Neuronal stem cell (in vitro differentiated cells): ENCODE results near the gene CADM2.

Experiments
- DNase-seq: peaks from one replicate; pipeline ENCODE4 v3.0.0-alpha.2; 2013; ENCODE audit warnings: low spot score
- H2AFZ ChIP-seq: one replicate; pipeline ENCODE4 v1.6.1; 2013; ENCODE audit warnings: mild to moderate bottlenecking, low read length, inconsistent platforms
- H2AK5ac ChIP-seq: 2 replicates; pipeline ENCODE4 v1.6.1; 2013; ENCODE audit warnings: low read depth, mild to moderate bottlenecking, inconsistent platforms, low read length, moderate library complexity, mixed read lengths
- H2BK120ac ChIP-seq: 2 replicates; pipeline ENCODE4 v1.6.1; 2013; ENCODE audit warnings: low read depth, mild to moderate bottlenecking, inconsistent platforms, low read length, moderate library complexity, mixed read lengths
- H2BK12ac ChIP-seq: one replicate; pipeline ENCODE4 v1.6.1; 2013; ENCODE audit warnings: low read length, inconsistent platforms
- H2BK15ac ChIP-seq: 2 replicates; pipeline ENCODE4 v1.6.1; 2013; ENCODE audit warnings: mild to moderate bottlenecking, low read length, inconsistent platforms, mixed read lengths
- H2BK5ac ChIP-seq: one replicate; pipeline ENCODE4 v1.6.1; 2013; ENCODE audit warnings: inconsistent platforms, mild to moderate bottlenecking, low read length, moderate library complexity
- H3K14ac ChIP-seq: one replicate; pipeline ENCODE4 v1.6.1; 2013; ENCODE audit warnings: low read length, inconsistent platforms
- H3K18ac ChIP-seq: 2 replicates; pipeline ENCODE4 v1.6.1; 2013; ENCODE audit warnings: low read length, inconsistent platforms
- H3K23ac ChIP-seq: 2 replicates; pipeline ENCODE4 v1.6.1; 2013; ENCODE audit warnings: low read depth, mild to moderate bottlenecking, mixed read lengths, low read length, inconsistent platforms; ENCODE audit not compliant: poor library complexity
- H3K27ac ChIP-seq: replicated peaks from 3 replicates; pipeline ENCODE4 v1.5.1; 2013; ENCODE audit warnings: low read length, inconsistent platforms
- H3K27me3 ChIP-seq, 3 experiments: 2 replicates each; pipeline ENCODE4 v1.6.1; 2013; ENCODE audit warnings: low read length in 3 of 3, mild to moderate bottlenecking in 2 of 3, inconsistent platforms in 1 of 3, low read depth in 1 of 3, mixed read lengths in 1 of 3, moderate library complexity in 1 of 3; ENCODE audit not compliant: control insufficient read depth in 3 of 3, insufficient read depth in 3 of 3
- H3K36me3 ChIP-seq, 2 donors: replicated peaks in 1 of 2; 2 replicates each; pipeline ENCODE4 v1.6.1; 2013; ENCODE audit warnings: low read length in 2 of 2; ENCODE audit not compliant: control insufficient read depth in 2 of 2, insufficient read depth in 2 of 2
- H3K4ac ChIP-seq: 2 replicates; pipeline ENCODE4 v1.6.1; 2013; ENCODE audit warnings: inconsistent platforms, mild to moderate bottlenecking, low read length, moderate library complexity
- H3K4me1 ChIP-seq, 2 donors: 1 replicate in 1 of 2; 2 replicates in 1 of 2; pipeline ENCODE4 v1.6.1; 2013; ENCODE audit warnings: low read length in 2 of 2, low read depth in 1 of 2; ENCODE audit not compliant: control insufficient read depth in 2 of 2, insufficient read depth in 1 of 2
- H3K4me2 ChIP-seq: one replicate; pipeline ENCODE4 v1.6.1; 2013; ENCODE audit warnings: mild to moderate bottlenecking, low read length, inconsistent platforms; ENCODE audit not compliant: insufficient read depth, poor library complexity, severe bottlenecking
- H3K4me3 ChIP-seq, 2 donors: 2 replicates each; pipeline ENCODE4 v1.5.1; 2013; ENCODE audit warnings: low read length in 2 of 2, mild to moderate bottlenecking in 2 of 2, inconsistent platforms in 1 of 2, moderate library complexity in 1 of 2
- H3K79me1 ChIP-seq: one replicate; pipeline ENCODE4 v1.6.1; 2013; ENCODE audit warnings: low read depth, mild to moderate bottlenecking, inconsistent platforms, low read length, moderate library complexity
- H3K9ac ChIP-seq: one replicate; pipeline ENCODE4 v1.6.1; 2013; ENCODE audit warnings: mild to moderate bottlenecking, low read depth, low read length, inconsistent platforms; ENCODE audit not compliant: poor library complexity
- H3K9me3 ChIP-seq, 2 donors: replicated peaks in 1 of 2; 2 replicates each; pipeline versions ENCODE3 to v1.6.1; 2013; ENCODE audit warnings: low read length in 2 of 2, mild to moderate bottlenecking in 2 of 2, inconsistent platforms in 1 of 2, low read depth in 1 of 2, mixed read lengths in 1 of 2, moderate library complexity in 1 of 2; ENCODE audit not compliant: control insufficient read depth in 2 of 2, insufficient read depth in 1 of 2
- H4K8ac ChIP-seq: one replicate; pipeline ENCODE4 v1.6.1; 2013; ENCODE audit warnings: low read depth, mild to moderate bottlenecking, inconsistent platforms, low read length, moderate library complexity
- H4K91ac ChIP-seq: one replicate; pipeline ENCODE4 v1.6.1; 2013; ENCODE audit warnings: low read length, low read depth, mild to moderate bottlenecking, inconsistent platforms; ENCODE audit not compliant: poor library complexity
- WGBS, 2 donors: extraction: QIAGEN DNeasy Blood & Tissue Kit; methylation state at CpG; one replicate each; pipeline ENCODE4 v1.1.7; 2013; ENCODE audit warnings: missing lambda C conversion rate in 2 of 2, mixed read lengths in 1 of 2; ENCODE audit not compliant: insufficient read length in 2 of 2, insufficient replicate concordance in 1 of 2; ENCODE audit errors: extremely low coverage in 2 of 2; 5-methylcytosine and 5-hydroxymethylcytosine counted together

The CADM2 gene

GRCh38 chr3:85842081-85842480 lies 883.3 kb downstream of the CADM2 start:
- Histone ChIP-seq H2BK15ac (no peak overlapping the region), H2BK120ac (no peak overlapping the region), H2BK12ac (no peak overlapping the region), H3K4me2 (no peak overlapping the region), H2AFZ (no peak overlapping the region), H3K9ac (no peak overlapping the region), H3K27me3 (no peaks in the 10 kb centered on the region), H4K91ac (no peak overlapping the region), H3K14ac (no peak overlapping the region), H3K36me3 (no peaks in the 10 kb centered on the region), H2AK5ac (no peak overlapping the region), H3K9me3 (no peaks in the 10 kb centered on the region), H3K4me3 (no peak overlapping the region), H3K23ac (no peak overlapping the region), H3K4me1 (no peaks in the 10 kb centered on the region), H3K79me1 (no peaks in the 10 kb centered on the region), H3K27ac (no peak overlapping the region), H3K18ac (no peak overlapping the region), H2BK5ac (no peak overlapping the region), H3K4ac (no peak overlapping the region), H4K8ac (no peak overlapping the region)
- WGBS, 2 donors: no CpG with 5 or more reads among the region's 3 CpGs
- DNase-seq: no peak

GRCh38 chr3:85846940-85847339 lies 888.2 kb downstream of the CADM2 start:
- no peak overlapping the region for H3K4me3 ChIP-seq
- no peak overlapping the region for H3K9ac ChIP-seq

DNA sequence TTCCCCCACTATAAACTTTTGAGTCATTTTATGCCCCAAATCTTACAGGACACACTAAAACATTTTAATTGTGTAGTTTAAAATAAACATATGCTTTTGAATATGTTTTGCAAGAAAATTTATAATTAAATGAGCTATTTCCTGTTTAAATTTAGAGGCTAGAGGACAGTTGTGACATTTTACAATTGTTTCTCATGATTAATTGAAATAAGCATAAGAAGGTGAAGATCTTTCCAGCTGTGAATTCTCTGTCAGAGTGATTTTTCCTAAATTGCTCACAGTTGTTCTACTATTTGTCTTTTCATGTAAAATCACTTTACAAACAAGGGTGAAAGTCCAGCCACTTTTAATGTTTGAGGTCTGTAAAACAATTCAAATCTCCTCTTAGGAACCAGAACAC lies 892.3 kb downstream of the CADM2 start:
- Histone ChIP-seq H4K8ac (no peak overlapping the region), H2AFZ (no peak overlapping the region), H3K14ac (no peak overlapping the region), H2BK120ac (no peak overlapping the region), H3K36me3 (no peaks in the 10 kb centered on the region), H3K4ac (no peak overlapping the region), H3K27me3 (no peaks in the 10 kb centered on the region), H3K4me1 (no peaks in the 10 kb centered on the region), H4K91ac (no peak overlapping the region), H2BK5ac (no peak overlapping the region), H3K4me3 (no peak overlapping the region), H2BK15ac (no peak overlapping the region), H3K27ac (no peak overlapping the region), H2BK12ac (no peak overlapping the region), H3K18ac (no peak overlapping the region), H3K9me3 (no peaks in the 10 kb centered on the region), H3K4me2 (no peak overlapping the region), H3K79me1 (no peaks in the 10 kb centered on the region), H3K9ac (no peak overlapping the region), H2AK5ac (no peak overlapping the region), H3K23ac (no peak overlapping the region)
- no peak for DNase-seq

More at GRCh38 chr3:85846940-85847339, 888.2 kb downstream of the CADM2 start:
- Histone ChIP-seq H2AK5ac (no peak overlapping the region), H4K8ac (no peak overlapping the region), H3K18ac (no peak overlapping the region), H2BK12ac (no peak overlapping the region), H3K27me3 (no peaks in the 10 kb centered on the region), H3K27ac (no peak overlapping the region), H3K14ac (no peak overlapping the region), H3K36me3 (no peaks in the 10 kb centered on the region), H2AFZ (no peak overlapping the region), H4K91ac (no peak overlapping the region), H2BK120ac (no peak overlapping the region), H3K79me1 (no peaks in the 10 kb centered on the region), H3K4me2 (no peak overlapping the region), H3K4me1 (no peaks in the 10 kb centered on the region), H3K23ac (no peak overlapping the region), H2BK15ac (no peak overlapping the region), H3K9me3 (no peaks in the 10 kb centered on the region), H3K4ac (no peak overlapping the region), H2BK5ac (no peak overlapping the region)
- no peak for DNase-seq

DNA sequence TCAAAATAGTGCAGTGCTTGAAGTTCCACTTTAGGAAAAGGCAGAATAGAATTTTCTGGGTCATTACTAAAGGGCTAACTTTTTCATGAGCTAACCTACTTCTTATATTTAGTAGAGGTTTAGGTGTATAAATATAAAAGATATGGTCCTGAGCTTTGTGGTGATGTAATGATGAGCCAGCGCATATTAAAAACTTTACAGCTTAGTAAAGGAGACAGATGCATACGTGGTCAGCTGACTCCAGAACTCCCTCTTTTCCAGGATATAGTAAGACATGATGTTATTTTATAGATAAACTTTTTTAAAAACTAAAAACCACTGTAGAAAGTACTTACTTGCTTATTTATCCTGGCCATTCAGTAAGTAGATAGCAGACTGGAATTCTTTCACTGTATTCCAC lies 895.0 kb downstream of the CADM2 start:
- no peak overlapping the region for H3K4ac ChIP-seq
- no peak overlapping the region for H3K4me2 ChIP-seq
- H3K18ac ChIP-seq: no peak overlapping the region
- no peak overlapping the region for H2BK120ac ChIP-seq
- no peak overlapping the region for H2AFZ ChIP-seq
- no peaks in the 10 kb centered on the region for H3K27me3 ChIP-seq
- no peak overlapping the region for H4K8ac ChIP-seq
- no peak overlapping the region for H2BK5ac ChIP-seq
- WGBS, 2 donors: no CpG with 5 or more reads among the region's 2 CpGs
- H2BK12ac ChIP-seq: no peak overlapping the region
- H3K9me3 ChIP-seq: no peaks in the 10 kb centered on the region
- no peak overlapping the region for H4K91ac ChIP-seq
- DNase-seq: no peak
- no peak overlapping the region for H3K14ac ChIP-seq
- no peaks in the 10 kb centered on the region for H3K36me3 ChIP-seq
- H2AK5ac ChIP-seq: no peak overlapping the region
- no peak overlapping the region for H3K27ac ChIP-seq
- H2BK15ac ChIP-seq: no peak overlapping the region
- no peak overlapping the region for H3K23ac ChIP-seq
- H3K4me3 ChIP-seq: no peak overlapping the region
- H3K4me1 ChIP-seq: no peaks in the 10 kb centered on the region
- H3K79me1 ChIP-seq: no peaks in the 10 kb centered on the region
- H3K9ac ChIP-seq: no peak overlapping the region
